ENCODE data around the gene HOXB2.

The HOXB2 gene

DNA sequence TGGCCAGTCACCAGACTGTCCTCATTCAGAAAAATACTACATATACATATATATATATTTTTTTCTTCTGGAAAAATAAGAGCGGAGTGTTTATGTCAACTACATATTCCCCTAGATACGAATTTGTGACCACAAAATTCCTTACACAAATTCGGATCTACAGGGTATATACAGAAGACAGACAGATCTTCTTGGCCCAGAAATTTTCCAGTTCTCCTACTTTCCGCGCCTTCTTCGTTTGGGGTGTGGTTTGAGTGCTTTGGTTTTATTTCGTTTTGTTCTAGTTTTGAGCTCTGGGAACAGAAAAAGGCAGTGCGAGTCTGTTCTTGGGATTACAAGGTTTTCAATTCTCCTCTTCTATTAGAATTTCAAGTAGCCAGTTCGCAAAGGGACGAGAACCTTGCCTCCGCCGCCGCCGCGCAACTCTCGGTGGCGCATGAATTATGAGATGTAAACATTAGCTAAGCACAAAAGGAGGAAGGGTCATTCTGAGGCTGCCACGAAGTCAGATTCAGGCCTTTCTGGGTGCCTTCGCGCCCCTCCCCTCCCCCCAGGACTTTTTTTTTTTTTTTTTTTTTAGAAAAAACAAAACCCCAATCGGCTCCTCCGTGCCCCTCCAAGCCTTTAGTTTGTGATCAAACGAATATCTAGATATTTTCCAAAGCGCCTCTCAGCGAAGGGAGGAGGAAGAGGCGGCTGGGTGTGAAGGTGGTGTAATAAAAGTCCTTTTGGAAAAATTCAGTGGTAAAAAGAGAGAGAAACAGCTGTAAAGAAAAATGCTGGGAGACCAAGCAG lies 35.0 kb upstream of the HOXB2 start:
- H3K79me2 ChIP-seq (ENCODE audit: insufficient read depth, low read length) = no peaks in the 10 kb centered on the region
- ATAC-seq (ENCODE audit: insufficient read depth, low read depth) (no peak), DNase-seq (no peak)
- TF ChIP-seq EZH2 (IDR thresholded peaks at IDR 0.05; ENCODE audit: borderline replicate concordance, low read depth, low read length, severe bottlenecking) (no peak), CTCF (IDR thresholded peaks at IDR 0.05; ENCODE audit: borderline replicate concordance, extremely low read depth, low read length, poor library complexity, severe bottlenecking) (no peak)
- H3K4me1 ChIP-seq (ENCODE audit: insufficient read depth, low read length) = no peaks in the 10 kb centered on the region
- no peak overlapping the region for H3K4me3 ChIP-seq (ENCODE audit: low read depth in 1 of 2, low read length in 2 of 2)
- no peak overlapping the region for H2AFZ ChIP-seq (ENCODE audit: low read depth, low read length)
- H3K4me2 ChIP-seq (ENCODE audit: insufficient read depth, low read length) = no peak overlapping the region
- H3K36me3 ChIP-seq (ENCODE audit: insufficient read depth, low read length) = no peaks in the 10 kb centered on the region
- no peak overlapping the region for H3K27ac ChIP-seq (ENCODE audit: low read length)
- no peak overlapping the region for H3K9ac ChIP-seq (ENCODE audit: low read depth, low read length)
- peaks cover 4% of the 10 kb centered on the region; the same call in 1 of the 2 replicates for H4K20me1 ChIP-seq (ENCODE audit: insufficient read depth, low read length)
- H3K27me3 ChIP-seq (ENCODE audit: insufficient read depth, low read length, poor library complexity) = peaks cover 5% of the 10 kb centered on the region
- H3K9me3 ChIP-seq (ENCODE audit: insufficient read depth, low read length, severe bottlenecking) = no peaks in the 10 kb centered on the region

GRCh38 chr17:48579471-48579759 lies 34.5 kb upstream of the HOXB2 start:
- no peaks in the 10 kb centered on the region for H3K36me3 ChIP-seq (ENCODE audit: insufficient read depth, low read length)
- no peak overlapping the region for H3K27ac ChIP-seq (ENCODE audit: low read length)
- no peaks in the 10 kb centered on the region for H3K79me2 ChIP-seq (ENCODE audit: insufficient read depth, low read length)
- DNase-seq (no peak), ATAC-seq (ENCODE audit: insufficient read depth, low read depth) (no peak)
- H4K20me1 ChIP-seq (ENCODE audit: insufficient read depth, low read length) = peaks cover 4% of the 10 kb centered on the region; the same call in 1 of the 2 replicates
- no peaks in the 10 kb centered on the region for H3K4me1 ChIP-seq (ENCODE audit: insufficient read depth, low read length)
- no peak overlapping the region for H3K4me3 ChIP-seq (ENCODE audit: low read depth in 1 of 2, low read length in 2 of 2)
- no peak for TF ChIP-seq EZH2 (IDR thresholded peaks at IDR 0.05; ENCODE audit: borderline replicate concordance, low read depth, low read length, severe bottlenecking)
- no peak for TF ChIP-seq CTCF (IDR thresholded peaks at IDR 0.05; ENCODE audit: borderline replicate concordance, extremely low read depth, low read length, poor library complexity, severe bottlenecking)
- no peaks in the 10 kb centered on the region for H3K9me3 ChIP-seq (ENCODE audit: insufficient read depth, low read length, severe bottlenecking)
- H3K27me3 ChIP-seq (ENCODE audit: insufficient read depth, low read length, poor library complexity) = peaks cover 8% of the 10 kb centered on the region
- no peak overlapping the region for H3K4me2 ChIP-seq (ENCODE audit: insufficient read depth, low read length)
- H3K9ac ChIP-seq (ENCODE audit: low read depth, low read length) = no peak overlapping the region
- H2AFZ ChIP-seq (ENCODE audit: low read depth, low read length) = no peak overlapping the region

DNA sequence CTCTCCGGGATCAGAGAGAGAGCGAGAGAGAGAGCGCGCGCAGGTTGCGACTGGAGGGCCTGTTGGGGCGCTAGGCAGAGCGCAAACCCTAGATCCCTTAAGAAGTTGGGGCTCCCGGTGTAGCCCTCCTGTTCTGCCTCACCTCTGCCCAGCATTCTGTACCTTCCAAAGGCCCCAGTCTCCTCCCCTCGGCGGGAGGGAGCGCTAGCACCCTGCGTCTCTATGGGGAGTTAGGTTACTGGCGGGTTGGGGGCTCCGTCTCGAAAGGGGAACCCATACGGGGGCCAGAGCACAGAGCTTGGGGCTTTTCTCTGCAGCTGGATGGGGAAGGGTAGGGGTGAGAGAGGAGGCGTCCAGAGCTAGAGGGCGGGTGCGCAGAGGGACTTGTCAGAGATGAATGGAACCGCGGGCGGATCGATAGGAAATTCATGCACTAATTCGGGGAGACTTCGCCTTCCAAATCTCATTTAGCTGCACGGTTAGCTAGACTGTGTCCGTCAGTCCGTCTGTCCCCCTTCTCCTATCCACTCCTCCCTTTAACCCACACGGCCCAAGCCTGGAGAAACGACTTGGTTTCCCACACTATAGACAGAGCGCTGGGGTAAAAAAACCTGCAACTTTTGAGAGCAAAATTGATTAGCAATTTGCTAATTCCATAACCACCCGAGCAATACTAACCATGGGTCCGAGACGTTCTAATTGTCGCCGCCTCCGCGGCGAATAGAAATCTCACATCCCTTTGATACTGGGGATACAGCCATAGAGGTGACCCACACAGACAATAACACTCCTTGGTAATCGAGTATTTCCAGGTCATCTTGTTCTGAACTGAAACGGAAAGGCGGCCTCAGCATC lies 33.9 kb upstream of the HOXB2 start:
- no peaks in the 10 kb centered on the region for H3K9me3 ChIP-seq (ENCODE audit: insufficient read depth, low read length, severe bottlenecking)
- H3K4me1 ChIP-seq (ENCODE audit: insufficient read depth, low read length) = no peaks in the 10 kb centered on the region
- peaks cover 10% of the 10 kb centered on the region for H3K27me3 ChIP-seq (ENCODE audit: insufficient read depth, low read length, poor library complexity)
- H2AFZ ChIP-seq (ENCODE audit: low read depth, low read length) = no peak overlapping the region
- H3K79me2 ChIP-seq (ENCODE audit: insufficient read depth, low read length) = no peaks in the 10 kb centered on the region
- no peak for DNase-seq
- H3K4me3 ChIP-seq (ENCODE audit: low read depth in 1 of 2, low read length in 2 of 2) = no peak overlapping the region
- no peaks in the 10 kb centered on the region for H3K36me3 ChIP-seq (ENCODE audit: insufficient read depth, low read length)
- H3K9ac ChIP-seq (ENCODE audit: low read depth, low read length) = no peak overlapping the region
- TF ChIP-seq EZH2 (IDR thresholded peaks at IDR 0.05; ENCODE audit: borderline replicate concordance, low read depth, low read length, severe bottlenecking) = no peak
- TF ChIP-seq CTCF (IDR thresholded peaks at IDR 0.05; ENCODE audit: borderline replicate concordance, extremely low read depth, low read length, poor library complexity, severe bottlenecking) = no peak
- H3K27ac ChIP-seq (ENCODE audit: low read length) = no peak overlapping the region
- H3K4me2 ChIP-seq (ENCODE audit: insufficient read depth, low read length) = no peak overlapping the region
- H4K20me1 ChIP-seq (ENCODE audit: insufficient read depth, low read length) = peaks cover 4% of the 10 kb centered on the region; the same call in 1 of the 2 replicates
- no peak for ATAC-seq (ENCODE audit: insufficient read depth, low read depth)

Measured in DND-41 (cell line).